HG03108 (cell line): Measurements from ENCODE around the gene TMEM207.
A peak's percentile ranks its signal among the peaks of the same experiment; 100 is the strongest.

Experiments used
- ATAC-seq: cut with Tn5 transposase; IDR thresholded peaks from one replicate; pipeline ENCODE4 v1.9.1; 2021; ENCODE audit warnings: moderate library complexity; ENCODE audit not compliant: unreplicated experiment

TMEM207 gene

DNA sequence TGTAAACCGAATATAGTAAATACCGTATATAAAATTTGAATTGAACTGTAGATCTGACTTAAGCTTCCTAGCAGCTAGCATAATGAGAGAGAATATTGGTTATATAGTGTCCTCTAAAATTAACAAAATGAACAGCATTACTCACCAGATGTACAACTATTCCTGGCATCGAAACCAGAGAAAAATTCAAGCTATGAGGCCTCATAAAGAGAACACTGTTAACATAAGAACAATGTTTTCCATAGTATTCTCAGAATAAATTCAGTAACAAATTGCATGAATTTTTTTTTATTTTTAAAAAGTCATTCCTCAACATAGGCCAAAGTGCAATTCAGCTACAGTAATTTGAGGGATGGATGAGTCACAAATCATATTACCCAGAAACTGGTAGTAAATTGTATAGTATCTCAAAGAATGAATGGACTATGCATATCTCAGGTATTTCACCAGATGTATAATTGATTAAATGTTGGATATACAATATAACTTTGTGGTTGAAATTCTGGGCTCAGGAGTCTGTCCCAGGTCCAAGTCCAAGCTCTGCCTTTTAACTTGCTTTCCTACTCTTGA is 5.0 kb downstream of the TMEM207 start:
- ATAC-seq, result no peak

DNA sequence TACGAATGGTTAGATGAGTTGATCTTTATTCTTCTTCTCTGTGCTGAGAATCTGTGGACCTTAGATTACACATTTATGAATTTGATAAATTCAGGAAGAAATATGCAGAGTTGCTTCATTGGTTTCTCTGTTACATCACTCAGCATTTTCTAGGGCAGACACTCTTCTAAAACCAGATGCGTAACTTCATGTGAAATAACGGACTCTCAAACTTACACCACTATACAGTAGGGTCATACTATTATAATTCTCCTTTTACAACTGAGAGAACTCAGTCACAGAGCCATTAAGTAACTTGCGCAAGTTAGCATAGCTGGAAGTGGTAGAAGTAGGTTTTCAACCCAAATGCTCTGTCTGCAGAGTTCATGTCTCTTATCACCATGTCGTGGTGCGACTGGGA is 5.7 kb downstream of the TMEM207 start:
- ATAC-seq, result no peak

DNA sequence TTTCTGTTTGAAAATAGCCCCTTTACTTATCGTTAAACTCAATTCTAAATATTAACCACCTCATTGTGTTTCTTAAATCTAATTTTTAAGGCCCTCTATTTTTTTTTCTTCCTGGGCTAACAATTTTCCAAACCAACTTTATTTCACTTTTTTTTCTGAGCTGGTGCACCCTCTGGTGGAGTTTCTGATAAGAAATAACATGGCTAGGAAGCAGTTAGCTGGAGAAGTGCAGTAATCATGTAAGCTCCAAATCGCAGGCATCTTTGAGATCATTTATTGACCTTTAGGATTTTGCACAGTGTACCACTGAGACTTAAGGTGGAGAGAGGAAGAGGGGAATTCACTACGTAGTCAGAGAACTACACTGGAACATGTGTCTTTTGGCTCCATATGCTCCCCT is 6.4 kb downstream of the TMEM207 start:
- ATAC-seq, result no peak

DNA sequence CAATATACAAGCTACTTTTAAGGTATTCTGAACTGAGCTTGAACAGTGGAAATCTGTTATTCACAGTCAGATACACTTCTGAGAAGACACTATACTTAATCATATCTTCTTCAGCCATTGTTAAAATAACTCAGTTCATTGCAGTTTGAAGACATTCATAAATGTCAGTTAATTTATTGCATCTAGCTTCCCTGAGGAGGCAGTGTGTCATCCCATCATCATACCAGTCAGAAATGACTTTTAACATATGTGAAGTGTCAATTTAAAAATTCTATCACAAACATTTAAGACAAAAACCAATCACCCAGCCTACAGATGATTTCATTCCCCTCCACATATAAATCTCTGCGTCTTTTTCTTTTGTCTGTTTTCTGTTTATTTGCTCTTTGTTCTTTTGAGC is 7.5 kb downstream of the TMEM207 start:
- no peak for ATAC-seq

DNA sequence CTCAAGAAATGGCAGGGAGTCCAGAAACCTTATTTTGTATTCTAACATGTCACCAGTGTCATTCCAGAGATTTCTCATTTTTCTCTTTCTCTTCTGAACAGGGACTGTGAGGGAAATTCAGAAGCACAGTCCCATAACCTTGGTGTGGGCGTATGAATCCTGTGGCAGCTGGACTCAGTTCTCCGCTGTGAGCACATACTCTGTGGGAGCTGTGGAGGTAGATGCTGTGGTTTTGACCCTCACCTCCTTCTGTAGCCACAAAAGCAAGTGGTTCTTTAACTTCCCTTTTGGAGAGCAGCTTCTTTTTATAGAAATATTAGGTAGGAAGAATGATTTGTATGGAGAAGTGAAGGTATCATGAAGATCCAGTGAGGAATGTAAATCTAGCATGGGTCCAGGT is 13.4 kb downstream of the TMEM207 start:
- ATAC-seq, result no peak

DNA sequence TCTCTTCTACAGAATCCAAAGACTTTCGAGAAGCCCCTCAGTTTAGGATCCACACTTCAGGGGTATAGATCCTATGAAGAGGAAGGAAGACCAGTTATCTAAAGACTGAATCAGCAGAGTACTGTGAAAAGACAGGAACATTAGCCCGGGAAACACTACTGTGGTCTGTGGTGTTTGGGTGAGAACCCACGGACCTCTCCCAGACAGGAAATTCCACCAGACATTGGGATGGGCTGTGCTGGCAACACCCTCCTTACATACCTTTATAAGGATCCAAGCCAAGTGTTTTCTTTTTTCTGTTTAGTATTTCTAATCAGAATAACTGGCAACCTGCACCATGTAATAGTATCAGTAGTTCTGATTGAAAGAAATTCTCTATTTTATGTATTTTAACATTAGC is 14.1 kb downstream of the TMEM207 start:
- no peak for ATAC-seq

DNA sequence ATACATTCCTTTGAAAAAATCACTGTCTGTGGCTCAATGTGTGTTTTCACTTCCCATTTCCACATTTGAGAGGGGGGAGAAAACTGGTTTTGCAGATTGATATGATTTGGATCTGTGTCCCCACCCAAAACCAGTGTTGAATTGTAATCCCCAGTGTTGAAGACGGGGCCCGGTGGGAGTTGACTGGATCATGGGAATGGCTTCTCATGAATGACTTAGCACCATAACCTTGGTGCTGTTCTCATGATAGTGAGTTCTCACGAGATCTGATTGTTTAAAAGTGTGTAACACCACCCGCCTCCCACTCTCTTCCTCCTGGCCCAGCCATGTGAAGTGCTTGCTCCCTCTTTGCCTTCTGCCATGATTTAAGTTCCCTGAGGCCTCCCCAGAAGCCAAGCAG is 16.1 kb downstream of the TMEM207 start:
- no peak for ATAC-seq

DNA sequence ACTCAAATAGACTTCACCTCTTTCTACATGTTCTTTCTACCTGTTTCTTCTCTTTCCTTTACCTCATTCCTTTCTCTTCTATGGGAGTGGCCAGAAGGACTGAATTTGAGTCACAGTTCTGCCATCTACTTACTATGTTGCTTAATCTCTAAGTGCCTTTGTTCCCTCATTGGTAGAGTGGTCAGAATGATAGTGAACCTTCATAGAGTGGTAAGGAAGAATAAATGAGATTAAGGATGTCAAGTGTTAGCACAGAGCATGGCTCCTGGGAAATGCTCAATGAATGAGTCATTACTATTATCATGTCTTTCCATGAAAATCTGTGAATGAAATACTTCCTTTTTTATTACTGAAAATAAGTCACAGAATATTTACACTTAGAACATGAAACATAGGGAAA is 17.5 kb downstream of the TMEM207 start:
- no peak for ATAC-seq

DNA sequence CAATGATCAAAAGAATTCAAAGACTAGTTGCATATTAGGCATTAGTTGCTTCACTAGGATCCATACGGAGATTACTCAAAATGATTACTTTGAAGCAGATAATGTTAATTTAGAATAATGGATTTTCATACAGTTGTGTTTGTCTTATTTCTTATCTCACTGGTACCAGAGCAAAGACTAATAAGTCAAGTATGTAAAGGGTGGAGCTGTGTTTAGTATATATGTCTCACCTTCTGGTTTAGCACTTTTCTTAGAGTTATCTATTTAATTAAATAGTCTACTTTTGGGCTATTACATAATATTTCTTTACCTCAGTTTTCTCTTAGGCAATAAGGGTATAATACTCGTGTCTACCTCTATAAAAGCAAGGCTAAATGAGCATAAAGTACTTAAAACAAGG is 18.8 kb downstream of the TMEM207 start:
- no peak for ATAC-seq

DNA sequence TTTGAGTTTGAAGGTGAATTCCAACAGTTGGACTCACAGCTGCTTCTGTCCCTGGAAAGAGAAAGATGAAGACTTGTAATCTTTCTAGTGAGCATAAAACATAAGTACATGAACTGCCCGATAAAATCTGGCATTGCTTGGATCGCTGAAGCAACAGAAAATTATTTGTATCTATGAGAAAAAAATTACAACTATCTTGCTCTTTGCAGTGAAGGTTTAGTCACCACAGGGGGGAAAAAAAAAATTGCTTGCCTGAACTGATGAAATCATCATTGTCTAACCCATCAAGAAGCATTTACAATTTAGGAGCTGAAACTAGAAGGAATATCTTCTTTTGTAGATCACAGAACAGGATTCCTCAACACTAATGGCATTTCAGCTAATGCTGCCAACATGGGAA is 20.0 kb downstream of the TMEM207 start:
- ATAC-seq, result no peak

DNA sequence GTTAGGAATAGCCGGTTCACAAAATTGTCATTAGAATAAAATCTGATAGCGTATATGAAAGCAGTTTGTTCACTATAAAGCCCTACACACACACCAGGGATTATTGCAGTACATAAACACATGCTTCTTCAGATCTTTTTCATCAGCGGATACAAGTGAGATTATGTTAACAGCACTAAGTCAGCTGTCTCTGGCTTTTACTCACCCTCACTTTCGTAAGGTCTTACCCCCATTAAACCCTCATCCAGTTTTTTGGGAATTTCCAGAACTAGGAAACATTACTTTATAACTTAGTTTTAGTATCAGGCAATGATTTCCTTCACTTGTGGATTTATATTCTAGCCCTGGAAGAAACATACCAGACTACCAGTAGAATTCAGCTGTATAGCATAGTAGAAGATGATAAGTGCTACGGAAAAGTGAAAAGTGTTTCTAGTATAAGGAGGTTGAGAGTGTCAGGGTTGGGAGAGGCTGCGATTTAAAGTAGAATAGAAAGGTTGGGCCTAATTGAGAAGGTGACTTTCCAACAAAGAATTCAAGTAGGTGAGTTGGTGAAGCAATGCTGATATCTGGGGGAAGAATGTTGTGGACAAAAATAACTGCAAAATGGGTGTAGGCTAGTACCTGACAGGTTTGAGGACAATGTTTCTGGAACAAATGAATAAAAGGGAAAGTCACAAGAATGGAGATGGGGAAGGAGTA is 22.7 kb downstream of the TMEM207 start:
- no peak for ATAC-seq

DNA sequence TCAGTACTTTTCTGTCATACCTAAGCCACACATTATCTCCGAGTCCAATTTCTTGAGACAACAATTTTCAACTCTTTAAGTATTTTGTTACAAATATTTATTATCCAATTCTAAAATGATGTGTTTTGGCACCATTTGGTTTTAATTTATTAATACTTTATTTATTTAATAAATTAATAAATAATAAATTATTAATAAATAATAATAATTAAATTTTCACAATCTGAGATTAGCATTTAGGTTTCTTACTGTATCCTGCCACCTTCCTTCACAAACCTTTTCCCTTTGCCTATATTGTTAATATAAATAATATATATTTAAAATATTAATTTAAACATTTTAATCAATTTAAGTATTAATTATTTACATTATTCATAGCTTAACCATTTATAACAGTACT is 23.9 kb downstream of the TMEM207 start:
- no peak for ATAC-seq

DNA sequence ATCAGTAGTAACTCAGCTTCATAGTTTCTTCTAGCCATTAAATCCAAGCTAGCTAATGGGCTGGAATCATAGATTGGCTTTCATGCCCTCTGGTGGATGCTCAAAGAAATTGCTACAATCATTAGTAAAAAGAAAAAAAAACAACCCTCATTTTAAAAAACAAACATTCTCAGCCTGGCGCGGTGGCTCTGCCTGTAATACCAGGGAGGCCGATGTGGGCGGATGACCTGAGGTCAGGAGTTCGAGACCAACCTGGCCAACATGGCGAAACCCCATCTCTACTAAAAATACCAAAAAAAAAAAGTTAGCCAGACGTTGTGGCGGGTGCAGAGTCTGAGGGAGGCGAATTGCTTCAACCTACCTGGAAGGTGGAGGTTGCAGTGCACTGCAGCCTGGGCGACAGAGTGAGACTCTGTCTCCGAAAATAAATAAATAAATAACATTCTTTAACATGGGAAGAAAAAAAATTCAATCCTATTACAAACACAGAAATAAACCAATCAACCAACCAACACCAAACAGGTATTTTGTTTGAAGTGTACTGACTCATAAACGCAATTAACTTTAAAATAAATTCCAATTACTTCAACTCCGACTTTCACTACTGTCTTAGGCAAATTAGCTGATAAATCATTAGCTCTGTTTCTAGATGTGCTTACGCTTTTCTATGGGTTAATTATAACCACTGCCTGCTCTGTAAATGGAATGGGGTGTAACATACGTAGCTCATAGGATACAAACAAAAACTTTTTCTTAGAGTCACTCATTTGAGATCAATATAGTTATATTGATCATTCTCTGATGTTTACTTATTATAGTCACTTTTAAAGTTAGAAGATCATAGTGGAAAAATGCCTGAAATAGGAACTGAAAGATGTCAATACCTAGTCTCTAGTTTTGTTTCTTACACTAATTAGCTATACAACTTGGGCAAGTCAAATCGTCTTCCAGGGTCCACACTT is 24.9 kb downstream of the TMEM207 start:
- peak; percentile 58 for ATAC-seq

DNA sequence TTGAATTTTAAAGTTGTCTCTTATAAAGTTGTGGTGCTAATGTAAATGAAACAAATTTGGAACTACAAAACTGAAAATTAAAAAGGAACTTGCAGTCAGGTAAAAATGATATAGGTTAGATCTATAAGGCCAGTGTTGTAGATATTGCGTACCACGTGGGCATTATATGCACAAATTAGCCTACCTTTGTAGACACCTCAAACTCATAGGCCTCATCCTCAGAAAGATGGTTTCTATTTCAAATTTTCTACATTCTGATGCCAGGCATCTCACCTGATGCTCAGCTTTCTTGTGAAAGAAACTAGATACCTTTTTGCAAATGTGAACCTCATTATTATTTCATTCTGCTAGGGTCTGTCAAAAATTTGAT is 25.6 kb downstream of the TMEM207 start:
- ATAC-seq, result no peak

DNA sequence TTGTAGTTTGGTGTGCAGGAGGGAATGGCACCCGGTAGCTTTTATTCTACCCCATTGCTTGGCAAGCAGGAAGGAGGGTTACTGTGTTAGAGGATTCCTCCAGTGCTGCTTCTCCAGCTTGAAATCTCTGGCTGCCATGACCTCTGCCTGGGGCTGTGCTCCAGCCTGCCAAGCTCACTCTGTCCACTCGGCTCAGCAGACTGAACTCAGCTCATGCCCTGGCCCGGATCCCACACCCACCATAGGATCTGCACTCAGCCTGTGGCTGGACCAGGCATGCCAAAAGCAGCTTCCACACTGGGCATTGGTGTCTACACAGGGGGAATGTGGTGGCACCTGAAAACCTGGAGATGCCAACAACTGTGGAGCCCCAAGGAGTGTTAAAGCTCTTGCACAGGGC is 35.4 kb downstream of the TMEM207 start:
- ATAC-seq, result no peak

DNA sequence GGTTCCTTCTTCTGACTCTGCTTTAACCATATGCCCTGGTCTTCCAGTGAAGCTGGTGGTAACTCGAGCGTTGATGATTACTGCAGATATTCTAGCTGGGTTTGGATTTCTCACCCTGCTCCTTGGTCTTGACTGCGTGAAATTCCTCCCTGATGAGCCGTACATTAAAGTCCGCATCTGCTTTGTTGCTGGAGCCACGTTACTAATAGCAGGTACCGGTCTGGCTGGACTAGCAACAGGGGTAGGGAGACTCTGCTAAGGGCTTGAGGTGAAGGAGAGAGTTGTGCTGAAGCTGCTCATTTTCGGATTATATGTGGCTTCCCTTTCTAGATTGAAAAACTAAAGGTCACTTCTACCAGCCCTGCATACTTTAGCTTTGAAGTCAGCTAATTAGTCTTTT is 45.0 kb downstream of the TMEM207 start:
- no peak for ATAC-seq

DNA sequence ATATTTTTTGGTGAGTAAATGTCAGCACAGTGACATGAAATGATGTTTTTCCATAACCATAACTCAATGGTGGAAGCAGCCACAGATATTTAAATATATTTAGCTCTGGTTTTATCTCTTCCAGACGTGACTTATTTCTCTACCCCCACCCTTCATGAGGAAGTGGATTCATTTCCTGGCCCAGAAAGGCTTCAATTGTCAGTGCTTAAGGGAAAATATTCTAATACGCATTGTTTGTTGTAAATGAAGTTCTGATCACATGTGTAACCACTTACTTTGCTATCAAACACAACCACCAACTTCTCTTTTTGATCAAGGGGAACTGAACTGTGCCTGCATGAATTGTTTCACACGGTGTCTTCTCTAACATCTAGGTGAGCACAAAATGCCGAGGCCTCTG is 47.7 kb downstream of the TMEM207 start:
- ATAC-seq, result no peak

DNA sequence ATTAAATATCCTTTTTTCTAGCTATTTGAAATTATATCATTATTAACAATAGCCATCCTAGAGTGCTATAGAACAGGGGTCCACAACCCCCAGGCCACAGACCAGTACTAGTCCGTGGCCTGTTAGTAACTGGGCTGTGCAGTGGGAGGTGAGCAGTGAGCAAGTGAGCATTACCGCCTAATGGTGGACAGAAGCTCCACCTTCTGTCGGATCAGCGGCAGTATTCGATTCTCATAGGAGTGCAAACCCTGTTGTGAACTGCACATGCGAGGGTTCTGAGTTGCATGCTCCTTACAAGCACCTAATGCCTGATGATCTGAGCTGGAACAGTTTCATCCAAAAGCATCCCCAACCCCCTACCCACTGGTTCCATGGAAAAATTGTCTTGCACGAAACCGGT is 50.0 kb downstream of the TMEM207 start:
- no peak for ATAC-seq

DNA sequence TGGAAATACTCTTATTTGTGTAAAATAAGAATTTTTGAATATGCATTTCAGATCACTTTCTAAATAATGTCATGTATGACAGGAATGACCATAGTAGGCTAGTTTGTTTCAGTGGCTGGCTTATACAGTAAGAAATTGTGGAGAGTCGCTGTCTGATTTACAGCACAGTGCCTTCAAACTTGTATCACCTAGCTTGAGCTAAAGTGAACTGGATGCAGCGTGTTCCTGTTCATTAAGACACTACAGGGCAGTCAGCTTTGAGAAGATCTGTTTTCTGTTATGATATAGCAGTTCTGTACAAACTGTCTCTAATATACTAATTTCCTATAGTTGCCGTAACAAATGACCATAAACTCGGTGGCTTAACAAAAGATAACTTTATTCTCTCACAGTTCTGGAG is 51.8 kb downstream of the TMEM207 start:
- no peak for ATAC-seq

DNA sequence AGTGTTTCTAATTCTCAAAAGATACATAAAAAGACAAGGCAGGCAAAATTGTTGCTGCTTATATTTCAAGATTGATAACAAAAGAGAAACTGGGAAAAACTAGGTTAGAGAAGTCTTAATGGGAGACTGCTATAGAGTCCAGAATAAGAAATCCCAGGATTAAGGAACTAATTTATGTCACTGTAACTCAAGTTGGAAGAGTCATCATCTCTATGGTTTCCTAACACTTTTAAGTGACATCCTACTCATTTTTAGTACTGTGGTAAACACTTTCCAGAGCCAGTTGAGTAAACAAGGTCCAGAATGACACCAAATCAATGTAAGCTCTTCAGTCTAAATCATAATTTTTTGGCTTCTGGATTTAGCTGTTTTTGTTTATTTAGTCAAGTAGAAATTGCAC is 53.7 kb downstream of the TMEM207 start:
- no peak for ATAC-seq

DNA sequence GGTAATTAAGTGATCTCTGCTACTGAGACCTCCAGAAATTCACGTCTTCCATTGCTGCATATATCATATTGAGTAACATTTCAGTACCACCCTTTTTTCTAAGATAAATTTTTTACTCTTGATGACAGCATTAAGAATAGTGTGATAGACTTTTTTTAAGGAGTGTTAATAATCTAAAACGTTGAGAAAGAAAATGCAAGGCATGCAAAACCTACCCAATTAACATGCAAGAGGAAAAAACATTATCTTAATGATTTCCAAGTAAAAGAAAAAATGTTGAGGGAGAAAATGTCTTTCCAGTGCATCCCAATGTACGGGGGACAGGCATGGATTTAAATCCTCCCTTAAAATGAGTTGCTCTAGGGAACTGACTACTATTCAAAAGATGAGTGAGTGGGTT is 61.0 kb downstream of the TMEM207 start:
- no peak for ATAC-seq

DNA sequence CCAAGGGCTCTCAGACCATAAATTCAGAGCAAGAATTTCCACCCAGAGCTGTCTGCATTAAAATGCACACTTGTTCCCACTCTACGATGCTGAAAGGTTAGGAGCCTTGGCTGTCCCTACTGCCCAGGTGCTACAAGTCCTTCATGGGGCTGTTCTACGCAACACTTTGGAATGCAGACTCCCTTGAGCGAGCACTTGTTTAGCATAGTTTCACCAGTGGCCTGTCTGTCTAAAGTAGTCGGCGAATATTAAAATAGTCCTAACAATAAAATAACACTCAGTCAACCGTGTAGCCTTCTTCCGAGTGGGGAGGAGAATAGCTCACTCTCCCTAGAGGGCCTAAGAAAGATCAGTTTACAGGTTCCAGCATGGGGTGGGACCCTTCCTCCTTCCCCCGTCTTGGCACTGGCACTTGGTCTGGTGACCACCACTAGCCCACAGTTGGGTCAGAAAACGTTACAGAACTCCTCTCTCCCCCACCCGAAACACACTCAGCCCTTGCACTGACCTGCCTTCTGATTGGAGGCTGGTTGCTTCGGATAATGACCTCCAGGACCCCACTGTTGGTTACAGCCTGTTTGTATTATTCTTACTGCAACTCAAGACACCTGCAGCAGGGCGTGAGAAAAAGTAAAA is 62.0 kb downstream of the TMEM207 start, which contains the start of gene CLDN16:
CLDN16 (plus strand) TSS at position 586 of the 636 bp plus-strand sequence. CDS start 167 bp downstream, outside the sequence.
- no peak for ATAC-seq
